Kasumi-1 (cell line): Measurements from ENCODE around the gene WIF1.
A peak's percentile ranks its signal among the peaks of the same experiment; 100 is the strongest.

ENCODE experiments used
- DNase-seq, 2 experiments: peaks; one replicate each; lab custom pipeline; 2025; lab: John Stamatoyannopoulos, UW

The WIF1 gene

GRCh38 chr12:65122703-65123102 is 1.6 kb upstream of the WIF1 start:
- no peak for DNase-seq

GRCh38 chr12:65121956-65122469 is 908 bp upstream of the WIF1 start:
- DNase-seq, result no peak

GRCh38 chr12:65119063-65119462 is 2.0 kb downstream of the WIF1 start:
- no peak for DNase-seq

- no peak for DNase-seq
These were observed 7.5 kb downstream of the WIF1 start for GRCh38 chr12:65113621-65114035.

DNA sequence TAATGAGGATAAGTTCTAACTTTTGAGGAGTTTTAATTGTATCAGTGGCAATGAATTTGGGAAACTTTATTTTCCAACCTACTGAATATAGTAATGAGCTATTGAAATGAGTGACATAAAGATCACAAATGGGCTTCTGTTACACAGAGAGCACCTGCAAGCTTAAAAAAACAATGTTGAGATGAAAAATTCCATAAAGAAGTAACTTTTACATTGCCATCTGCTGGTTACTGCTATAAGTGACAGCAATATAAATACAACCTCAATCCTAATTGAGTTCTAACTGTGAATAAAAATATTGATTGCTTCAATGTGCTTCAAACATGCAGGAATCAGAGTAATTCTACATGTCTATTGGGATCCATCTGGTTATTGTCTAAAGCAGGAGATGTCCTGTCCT is 14.2 kb downstream of the WIF1 start:
- peak; percentile 12 to 45 for DNase-seq

GRCh38 chr12:65100140-65100539 is 21.0 kb downstream of the WIF1 start:
- peak; percentile 24 to 53 for DNase-seq

GRCh38 chr12:65099182-65099581 is 21.9 kb downstream of the WIF1 start:
- no peak for DNase-seq

GRCh38 chr12:65098364-65098763 is 22.7 kb downstream of the WIF1 start:
- DNase-seq, result no peak

DNA sequence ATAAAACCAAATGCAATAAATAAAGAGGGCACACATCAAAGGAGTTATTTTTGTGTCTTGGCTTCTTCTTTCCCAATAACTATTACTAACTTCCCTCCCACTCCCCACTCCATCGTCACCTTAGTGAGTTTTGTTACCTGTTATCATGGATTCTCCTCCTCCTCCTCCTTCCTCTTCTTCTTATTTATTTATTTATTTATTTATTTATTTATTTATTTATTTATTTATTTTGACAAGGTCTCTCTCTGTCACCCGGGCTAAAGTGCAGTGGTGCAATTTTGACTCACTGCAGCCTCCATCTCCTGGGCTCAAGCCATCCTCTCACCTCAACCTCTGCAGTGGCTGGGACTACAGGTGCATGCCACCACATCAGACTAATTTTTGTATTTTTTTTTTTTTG is 26.4 kb downstream of the WIF1 start:
- DNase-seq, result no peak

DNA sequence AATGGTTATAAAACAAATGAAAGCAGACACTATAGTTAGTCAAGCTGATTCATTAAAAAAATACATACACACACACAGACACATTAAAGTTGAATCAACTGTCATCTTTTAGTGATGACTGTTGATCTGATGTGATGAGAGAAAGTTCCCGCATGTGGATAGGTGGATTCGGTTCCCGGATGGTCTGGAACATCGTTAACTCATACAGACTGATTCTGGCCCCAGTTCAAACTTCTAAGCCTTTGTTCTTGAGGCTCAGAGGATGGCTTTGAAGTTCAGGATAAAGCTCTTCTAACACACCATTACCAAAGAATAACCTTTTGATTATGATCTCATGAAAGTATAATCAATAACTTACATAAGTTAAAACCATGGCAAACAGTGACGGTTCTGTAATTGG is 27.5 kb downstream of the WIF1 start:
- no peak for DNase-seq

DNA sequence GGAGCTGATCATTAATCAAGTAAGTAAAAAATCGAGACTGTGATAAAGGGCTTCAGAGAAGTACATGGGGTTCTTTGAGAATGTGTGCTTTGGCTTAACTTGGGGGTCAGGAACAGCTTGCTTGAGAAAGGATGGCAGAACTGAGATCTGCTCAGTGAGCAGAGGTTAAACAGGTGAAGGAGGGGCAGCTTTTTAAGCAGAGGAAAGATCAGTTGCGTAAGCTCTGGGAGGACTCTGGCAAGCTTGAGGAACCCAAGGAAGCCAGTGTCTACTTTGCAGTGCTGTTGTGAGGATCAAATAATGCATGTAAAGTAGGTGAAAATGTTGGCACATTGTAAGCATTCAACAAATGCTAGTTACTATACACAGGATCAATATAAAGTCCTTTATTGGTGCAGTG is 30.6 kb downstream of the WIF1 start:
- DNase-seq, result no peak

DNA sequence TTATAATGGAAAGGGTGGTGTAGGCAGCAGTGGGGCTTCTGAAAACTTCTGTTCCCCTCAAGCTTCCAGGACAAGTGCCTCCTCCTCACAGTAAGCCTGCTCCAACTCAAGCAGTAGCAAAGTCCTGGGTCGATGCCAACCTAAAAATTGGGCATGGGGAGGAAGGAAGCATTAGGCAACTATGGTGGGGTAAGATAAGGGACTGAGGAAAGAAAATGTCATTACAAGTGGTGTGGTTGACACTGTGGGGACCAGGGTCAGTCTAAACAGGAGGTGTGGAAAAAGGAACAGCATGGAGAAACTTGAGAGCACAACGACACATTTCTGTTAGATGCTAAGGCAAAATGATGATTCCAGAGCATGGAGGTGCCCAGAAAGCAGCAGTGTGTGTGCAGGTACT is 34.9 kb downstream of the WIF1 start:
- DNase-seq, result peak; percentile 89 to 90

- no peak for DNase-seq
These were observed 36.5 kb downstream of the WIF1 start for GRCh38 chr12:65084579-65084978.

GRCh38 chr12:65083581-65083980 is 37.5 kb downstream of the WIF1 start:
- DNase-seq, result no peak

GRCh38 chr12:65082406-65082805 is 38.7 kb downstream of the WIF1 start:
- DNase-seq, result no peak

- DNase-seq, result no peak
These were observed 39.6 kb downstream of the WIF1 start for GRCh38 chr12:65081496-65081895.

GRCh38 chr12:65074932-65075331 is 46.2 kb downstream of the WIF1 start:
- no peak for DNase-seq

DNA sequence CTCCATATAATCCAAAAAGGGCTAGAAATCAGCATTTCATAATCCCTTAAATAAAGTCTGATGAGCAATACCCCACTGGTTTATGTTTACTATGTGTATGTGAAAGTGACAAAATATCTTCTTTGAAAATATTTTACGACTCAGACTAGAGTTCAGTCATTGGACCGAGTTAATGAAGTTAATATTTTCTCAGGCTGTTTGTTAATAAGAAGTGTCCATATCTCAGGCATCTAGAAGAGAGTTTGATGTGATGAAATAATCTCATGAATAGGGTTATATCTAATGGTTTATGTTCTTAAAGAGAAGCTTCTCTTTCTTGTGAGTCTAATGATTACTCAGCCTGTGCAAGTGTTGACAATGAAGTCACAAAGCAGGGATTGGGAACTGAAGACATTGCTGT is 51.8 kb downstream of the WIF1 start:
- no peak for DNase-seq

DNA sequence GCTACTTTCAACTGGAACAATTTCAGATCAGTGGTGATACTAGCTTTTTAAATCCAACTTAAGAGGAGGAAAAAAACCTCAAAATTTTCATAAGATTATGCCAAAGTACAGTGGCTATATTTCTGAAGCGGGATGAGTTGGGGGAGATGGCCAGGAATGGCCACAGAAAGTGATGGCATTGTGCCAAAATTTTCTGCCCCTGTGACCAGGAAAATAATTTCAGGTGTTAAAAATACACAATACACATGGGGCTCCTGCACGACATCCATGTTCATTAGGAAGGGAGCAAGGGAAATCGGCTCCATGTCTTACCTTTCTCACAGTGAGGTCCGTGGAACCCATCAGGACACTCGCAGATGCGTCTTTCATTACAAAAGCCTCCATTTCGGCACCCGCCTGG is 53.7 kb downstream of the WIF1 start:
- no peak for DNase-seq

GRCh38 chr12:65055859-65056258 is 65.2 kb downstream of the WIF1 start:
- no peak for DNase-seq

- DNase-seq, result no peak
These were observed 69.9 kb downstream of the WIF1 start for GRCh38 chr12:65051218-65051617.

DNA sequence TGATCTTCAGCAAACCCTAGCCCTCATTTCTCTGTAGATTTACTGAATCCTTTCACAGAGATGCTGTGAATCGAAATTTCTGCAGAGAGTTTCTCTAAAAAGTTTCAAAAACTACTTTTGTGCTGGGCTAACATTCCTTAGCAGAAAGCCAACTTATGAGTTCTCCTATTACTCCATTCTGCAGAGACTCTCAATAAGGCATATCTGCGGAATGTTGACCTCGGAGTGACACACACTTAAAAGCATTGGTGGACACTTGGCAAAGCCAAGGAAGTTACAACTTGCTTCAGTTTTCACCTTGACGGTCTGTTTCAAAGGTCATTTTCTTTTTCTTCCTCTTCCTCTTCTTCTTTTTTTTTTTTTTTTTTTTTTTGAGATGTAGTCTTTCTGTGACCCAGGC is 75.8 kb downstream of the WIF1 start:
- no peak for DNase-seq

GRCh38 chr12:65039301-65039700 is 81.8 kb downstream of the WIF1 start:
- DNase-seq, result no peak

DNA sequence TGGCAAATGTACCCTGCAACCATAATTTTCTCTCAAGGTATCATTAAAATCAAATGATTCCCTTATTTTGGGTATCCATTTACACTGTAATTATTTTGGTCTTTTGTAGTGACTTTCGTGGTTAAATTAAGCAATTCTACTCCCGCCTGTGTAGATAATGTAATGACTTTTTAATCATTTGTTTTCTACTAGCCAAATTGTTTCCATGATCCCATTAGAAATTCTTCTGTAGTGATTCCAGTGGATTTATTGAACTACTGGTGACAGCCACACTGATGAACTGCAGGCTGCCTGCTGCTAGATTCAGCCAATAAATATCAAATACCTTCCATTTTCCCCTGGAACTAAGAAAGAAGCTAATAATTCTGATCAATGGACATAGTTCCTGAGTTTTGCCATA is 96.0 kb downstream of the WIF1 start:
- DNase-seq, result no peak

GRCh38 chr12:65023485-65023884 is 97.6 kb downstream of the WIF1 start:
- DNase-seq, result no peak
